Progenitor cell of endocrine pancreas (in vitro differentiated cells): ENCODE data around the gene ASCL2. TPM values are rescaled to one million over a fixed set of nuclear protein-coding genes. Genes with fewer than 3 reads are reported as not detected.

Experiments
- DNase-seq: peaks from one replicate; pipeline ENCODE4 v3.0.0; 2021; ENCODE audit warnings: low spot score; ENCODE audit not compliant: unreplicated experiment
- H3K27ac Mint-ChIP-seq: 2 replicates; pipeline ENCODE4 v1.8.0; 2021; ENCODE audit warnings: mild to moderate bottlenecking, moderate library complexity, mixed read lengths
- H3K27me3 Mint-ChIP-seq: 2 replicates; pipeline ENCODE4 v1.8.0; 2021; ENCODE audit warnings: mixed read lengths
- H3K36me3 Mint-ChIP-seq: 2 replicates; pipeline ENCODE4 v1.8.0; 2022; ENCODE audit warnings: mixed read lengths; ENCODE audit not compliant: insufficient read depth
- H3K4me1 Mint-ChIP-seq: 2 replicates; pipeline ENCODE4 v1.8.0; 2021; ENCODE audit warnings: low read depth, mixed read lengths
- H3K4me3 Mint-ChIP-seq: 2 replicates; pipeline ENCODE4 v1.8.0; 2021; ENCODE audit warnings: low read depth, mild to moderate bottlenecking, moderate library complexity, mixed read lengths
- H3K9me3 Mint-ChIP-seq: 2 replicates; pipeline ENCODE4 v1.8.0; 2021; ENCODE audit warnings: low read depth, mixed read lengths
- CTCF ChIP-seq: fragments of 200-600 bp; sonication (generic); IDR thresholded peaks from one replicate; pipeline ENCODE4 v1.5.0; 2021; ENCODE audit warnings: antibody characterized with exemption, mild to moderate bottlenecking; ENCODE audit not compliant: unreplicated experiment
- total RNA-seq: library from RNA; stranded (reverse); gene quantifications from 2 replicates; pipeline ENCODE4 v1.2.1, GENCODE V29; 2021

ASCL2 gene
- total RNA-seq, 1 donor from 2014 or later, result 2.4 TPM

- Mint-ChIP-seq H3K36me3 (no peaks in the 10 kb centered on the region), H3K27me3 (peaks cover 41% of the 10 kb centered on the region), H3K27ac (no peak overlapping the region), H3K9me3 (peaks cover 4% of the 10 kb centered on the region), H3K4me1 (no peaks in the 10 kb centered on the region), H3K4me3 (no peak overlapping the region)
- TF ChIP-seq CTCF, result no peak
- no peak for DNase-seq
Measured at GRCh38 chr11:2250041-2250440, 20.3 kb downstream of the ASCL2 start.

GRCh38 chr11:2249189-2249916, 21.0 kb downstream of the ASCL2 start:
- no peak for TF ChIP-seq CTCF
- H3K27me3 Mint-ChIP-seq, result peaks cover 45% of the 10 kb centered on the region
- DNase-seq, result no peak
- H3K4me3 Mint-ChIP-seq, result no peak overlapping the region
- H3K9me3 Mint-ChIP-seq, result no peaks in the 10 kb centered on the region
- no peaks in the 10 kb centered on the region for H3K4me1 Mint-ChIP-seq
- H3K27ac Mint-ChIP-seq, result no peak overlapping the region
- H3K36me3 Mint-ChIP-seq, result no peaks in the 10 kb centered on the region

- Mint-ChIP-seq H3K27me3 (peaks cover 51% of the 10 kb centered on the region), H3K9me3 (no peaks in the 10 kb centered on the region), H3K4me3 (no peak overlapping the region), H3K4me1 (no peaks in the 10 kb centered on the region), H3K36me3 (no peaks in the 10 kb centered on the region), H3K27ac (no peak overlapping the region)
- DNase-seq, result no peak
- no peak for TF ChIP-seq CTCF
Measured at GRCh38 chr11:2248762-2249161, 21.6 kb downstream of the ASCL2 start.

- no peak for DNase-seq
- no peaks in the 10 kb centered on the region for H3K4me1 Mint-ChIP-seq
- no peaks in the 10 kb centered on the region for H3K36me3 Mint-ChIP-seq
- peaks cover 55% of the 10 kb centered on the region for H3K27me3 Mint-ChIP-seq
- no peak overlapping the region for H3K27ac Mint-ChIP-seq
- no peaks in the 10 kb centered on the region for H3K9me3 Mint-ChIP-seq
- TF ChIP-seq CTCF, result no peak
- no peak overlapping the region for H3K4me3 Mint-ChIP-seq
Measured at GRCh38 chr11:2248242-2248641, 22.1 kb downstream of the ASCL2 start.

- Mint-ChIP-seq H3K4me1 (no peaks in the 10 kb centered on the region), H3K27ac (no peak overlapping the region), H3K27me3 (peaks cover 53% of the 10 kb centered on the region), H3K36me3 (no peaks in the 10 kb centered on the region), H3K4me3 (no peak overlapping the region), H3K9me3 (no peaks in the 10 kb centered on the region)
- no peak for TF ChIP-seq CTCF
- DNase-seq, result no peak
Measured at GRCh38 chr11:2247496-2247895, 22.9 kb downstream of the ASCL2 start.
